Stimulated activated naive CD8-positive, alpha-beta T cell treated with anti-CD3 and anti-CD28 coated beads, Interleukin-15, Interleukin-2, amounts not matched to agents 100 ng/mL and 50 ng/mL, for 24 hours (primary cell): Measurements from ENCODE around the gene ACOX3.

Source experiments
- H3K27ac Mint-ChIP-seq: one replicate; pipeline ENCODE4 v1.8.0; 2021; ENCODE audit warnings: mild to moderate bottlenecking, mixed read lengths
- H3K27me3 Mint-ChIP-seq: one replicate; pipeline ENCODE4 v1.8.0; 2021; ENCODE audit warnings: mixed read lengths
- H3K36me3 Mint-ChIP-seq: one replicate; pipeline ENCODE4 v1.8.0; 2021; ENCODE audit warnings: low read depth, mixed read lengths
- H3K4me1 Mint-ChIP-seq: one replicate; pipeline ENCODE4 v1.8.0; 2021; ENCODE audit warnings: low read depth, mixed read lengths
- H3K4me3 Mint-ChIP-seq: one replicate; pipeline ENCODE4 v1.8.0; 2021; ENCODE audit warnings: mild to moderate bottlenecking, mixed read lengths
- H3K9me3 Mint-ChIP-seq: one replicate; pipeline ENCODE4 v1.8.0; 2021; ENCODE audit warnings: mixed read lengths

ACOX3 gene

DNA sequence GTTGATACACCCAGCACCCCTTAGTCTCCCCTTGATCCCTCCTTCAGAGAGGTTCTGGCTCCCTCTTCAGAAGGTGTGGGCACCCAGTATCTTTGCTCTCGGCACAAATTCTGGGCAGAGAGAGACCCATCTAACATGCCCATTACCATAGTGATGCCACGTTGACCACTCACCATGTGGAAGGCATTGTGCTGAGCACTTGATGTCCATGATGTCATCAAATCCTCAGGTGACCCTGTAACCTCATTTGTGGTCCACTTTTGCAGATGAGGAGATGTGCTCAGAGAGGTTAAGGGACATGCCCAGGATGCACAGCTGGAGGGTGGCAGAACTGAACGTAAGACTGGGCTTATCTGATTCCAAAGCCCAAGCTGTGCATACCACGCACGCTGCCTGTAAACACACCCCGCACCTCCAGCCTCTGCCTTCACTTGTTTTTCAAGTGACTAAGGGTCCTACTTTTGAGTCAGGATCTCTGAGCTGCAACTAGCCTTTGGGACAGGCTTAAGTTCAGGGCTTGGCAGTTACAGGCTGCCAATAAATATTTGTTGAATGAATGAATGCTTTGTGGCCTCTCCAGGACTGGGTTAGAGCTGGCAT lies 115.8 kb downstream of the ACOX3 start:
- Mint-ChIP-seq H3K9me3 (no peaks in the 10 kb centered on the region), H3K4me1 (no peaks in the 10 kb centered on the region), H3K27me3 (no peaks in the 10 kb centered on the region), H3K27ac (no peak overlapping the region), H3K36me3 (no peaks in the 10 kb centered on the region), H3K4me3 (no peak overlapping the region)

DNA sequence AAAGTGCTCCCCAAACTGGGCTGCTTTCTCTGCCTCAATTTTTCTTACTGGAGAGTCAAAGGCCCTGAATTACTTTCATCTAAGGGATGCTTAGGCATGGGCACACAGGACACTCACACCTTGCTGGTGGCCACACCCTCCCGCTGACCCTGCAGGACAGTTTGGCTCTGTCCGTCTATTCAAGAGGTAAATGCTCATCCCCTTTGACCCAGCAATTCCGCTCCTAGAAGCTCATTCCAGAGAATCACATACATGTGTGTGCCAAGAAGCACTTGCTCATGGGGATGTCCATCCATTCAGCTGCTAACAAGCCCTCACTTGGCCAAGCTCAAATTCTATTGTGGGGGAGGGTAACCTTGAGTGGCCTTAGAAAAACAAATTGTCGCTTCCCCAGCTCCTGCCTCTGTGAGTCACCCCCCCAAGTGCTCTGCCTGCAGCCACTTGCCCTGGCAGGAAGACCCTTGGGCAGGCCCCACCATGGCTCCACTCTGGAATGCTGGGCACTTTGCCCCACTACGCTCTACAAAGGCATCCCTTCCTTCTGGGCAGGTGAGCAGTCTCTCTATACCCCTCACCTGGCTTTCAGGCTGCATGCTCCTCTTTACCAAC lies 116.5 kb downstream of the ACOX3 start:
- H3K9me3 Mint-ChIP-seq = no peaks in the 10 kb centered on the region
- H3K4me3 Mint-ChIP-seq = no peak overlapping the region
- H3K36me3 Mint-ChIP-seq = no peaks in the 10 kb centered on the region
- H3K27ac Mint-ChIP-seq = no peak overlapping the region
- H3K4me1 Mint-ChIP-seq = no peaks in the 10 kb centered on the region
- no peaks in the 10 kb centered on the region for H3K27me3 Mint-ChIP-seq

DNA sequence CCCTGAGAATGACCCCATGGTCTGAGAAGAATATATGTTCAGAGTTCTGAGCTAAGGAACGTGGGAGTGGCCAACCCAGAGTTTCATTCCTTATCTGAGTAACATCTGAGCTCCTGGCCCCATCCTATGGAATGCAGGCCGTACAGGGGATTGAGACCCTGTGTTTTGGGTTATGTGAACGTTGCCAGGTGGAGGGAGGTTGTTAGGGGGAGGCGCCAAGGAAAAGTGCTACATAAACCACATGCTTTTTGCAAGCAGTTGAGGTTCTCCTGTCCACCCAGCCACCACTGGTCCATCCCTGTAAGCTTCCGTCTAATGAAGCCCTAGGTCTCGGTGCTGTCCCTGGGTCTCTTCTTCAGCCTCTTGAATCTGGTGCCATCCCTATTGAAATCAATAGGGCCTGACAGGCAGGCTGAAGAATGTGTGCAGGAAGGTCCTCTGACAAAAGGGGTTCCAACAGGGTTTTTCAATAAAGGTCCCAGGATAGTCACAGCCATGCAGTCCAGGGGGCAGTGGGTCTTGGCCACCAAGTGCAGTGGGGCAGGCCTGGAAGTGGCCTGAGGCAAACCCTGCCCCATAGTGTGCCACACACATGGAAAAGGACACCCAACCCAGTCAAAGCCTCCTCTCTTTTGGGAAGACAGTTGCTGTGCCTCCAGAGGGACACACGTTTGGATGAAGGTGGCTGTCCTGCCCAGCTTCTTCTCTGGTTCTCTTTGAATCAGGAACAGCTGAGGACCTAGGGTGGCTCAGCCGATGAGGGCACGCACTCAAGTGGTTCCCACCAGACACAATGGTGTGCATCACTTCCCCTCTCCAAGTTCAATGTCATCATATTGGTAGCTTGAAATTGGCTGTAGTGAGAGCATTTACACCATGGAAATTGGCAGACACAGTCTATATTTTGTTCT lies 117.5 kb downstream of the ACOX3 start:
- no peak overlapping the region for H3K27ac Mint-ChIP-seq
- no peaks in the 10 kb centered on the region for H3K4me1 Mint-ChIP-seq
- H3K27me3 Mint-ChIP-seq = no peaks in the 10 kb centered on the region
- no peaks in the 10 kb centered on the region for H3K36me3 Mint-ChIP-seq
- H3K9me3 Mint-ChIP-seq = no peaks in the 10 kb centered on the region
- no peak overlapping the region for H3K4me3 Mint-ChIP-seq

DNA sequence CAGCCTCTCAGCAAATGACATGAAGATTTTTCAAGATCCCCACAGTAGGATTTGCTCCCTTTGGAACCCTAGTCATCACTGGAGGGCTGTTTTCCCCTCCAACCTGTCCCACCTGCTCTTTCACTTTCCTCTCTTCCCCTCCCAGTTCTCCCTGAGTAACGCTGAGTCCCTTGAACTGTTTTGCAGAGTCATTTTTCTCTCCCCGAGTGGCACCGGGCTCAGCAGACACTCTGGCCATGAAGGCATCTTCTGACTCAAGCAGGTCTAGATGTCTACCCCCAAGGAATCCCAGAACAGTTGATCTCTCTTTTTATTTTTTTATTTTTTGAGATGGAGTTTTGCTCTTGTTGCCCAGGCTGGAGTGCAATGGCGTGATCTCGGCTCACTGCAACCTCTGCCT lies 118.8 kb downstream of the ACOX3 start:
- H3K9me3 Mint-ChIP-seq = no peaks in the 10 kb centered on the region
- no peak overlapping the region for H3K4me3 Mint-ChIP-seq
- no peaks in the 10 kb centered on the region for H3K36me3 Mint-ChIP-seq
- no peaks in the 10 kb centered on the region for H3K4me1 Mint-ChIP-seq
- H3K27ac Mint-ChIP-seq = no peak overlapping the region
- H3K27me3 Mint-ChIP-seq = no peaks in the 10 kb centered on the region

DNA sequence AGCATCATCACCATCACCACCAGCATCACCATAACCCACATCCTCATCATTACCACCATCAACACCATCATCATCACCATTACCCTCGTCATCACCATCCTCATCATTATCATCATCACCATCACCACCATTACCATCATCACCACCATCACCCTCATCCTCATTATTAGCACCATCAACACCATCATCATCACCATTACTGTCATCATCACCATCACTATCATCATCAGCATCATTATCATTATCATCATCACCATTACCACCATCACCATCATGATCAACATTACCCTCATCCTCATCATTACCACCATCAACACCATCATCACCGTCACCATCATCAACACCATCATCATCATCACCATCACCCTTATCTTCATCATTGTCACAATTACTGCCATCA lies 119.3 kb downstream of the ACOX3 start:
- no peak overlapping the region for H3K4me3 Mint-ChIP-seq
- H3K27me3 Mint-ChIP-seq = no peaks in the 10 kb centered on the region
- no peak overlapping the region for H3K27ac Mint-ChIP-seq
- H3K36me3 Mint-ChIP-seq = no peaks in the 10 kb centered on the region
- no peaks in the 10 kb centered on the region for H3K9me3 Mint-ChIP-seq
- no peaks in the 10 kb centered on the region for H3K4me1 Mint-ChIP-seq

DNA sequence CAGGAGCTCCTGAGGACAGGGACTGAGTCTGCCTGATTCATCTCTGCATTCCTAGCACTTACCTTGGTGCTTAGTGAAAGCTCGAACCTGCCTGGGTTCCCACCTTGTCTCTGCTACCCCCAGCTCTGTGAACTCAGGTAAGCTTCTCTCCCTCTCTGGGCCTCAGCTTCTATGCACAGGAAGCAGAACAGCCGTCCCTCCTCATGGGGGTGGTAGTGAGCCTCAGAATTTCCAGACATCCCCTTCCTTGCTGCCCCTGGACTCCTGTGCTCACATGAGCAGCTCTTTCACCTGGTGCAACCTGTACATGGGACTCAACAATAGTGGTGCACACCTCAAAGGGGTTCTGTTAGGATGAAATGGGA lies 120.2 kb downstream of the ACOX3 start:
- H3K27me3 Mint-ChIP-seq = no peaks in the 10 kb centered on the region
- H3K4me1 Mint-ChIP-seq = no peaks in the 10 kb centered on the region
- H3K4me3 Mint-ChIP-seq = no peak overlapping the region
- no peaks in the 10 kb centered on the region for H3K36me3 Mint-ChIP-seq
- H3K27ac Mint-ChIP-seq = no peak overlapping the region
- no peaks in the 10 kb centered on the region for H3K9me3 Mint-ChIP-seq

DNA sequence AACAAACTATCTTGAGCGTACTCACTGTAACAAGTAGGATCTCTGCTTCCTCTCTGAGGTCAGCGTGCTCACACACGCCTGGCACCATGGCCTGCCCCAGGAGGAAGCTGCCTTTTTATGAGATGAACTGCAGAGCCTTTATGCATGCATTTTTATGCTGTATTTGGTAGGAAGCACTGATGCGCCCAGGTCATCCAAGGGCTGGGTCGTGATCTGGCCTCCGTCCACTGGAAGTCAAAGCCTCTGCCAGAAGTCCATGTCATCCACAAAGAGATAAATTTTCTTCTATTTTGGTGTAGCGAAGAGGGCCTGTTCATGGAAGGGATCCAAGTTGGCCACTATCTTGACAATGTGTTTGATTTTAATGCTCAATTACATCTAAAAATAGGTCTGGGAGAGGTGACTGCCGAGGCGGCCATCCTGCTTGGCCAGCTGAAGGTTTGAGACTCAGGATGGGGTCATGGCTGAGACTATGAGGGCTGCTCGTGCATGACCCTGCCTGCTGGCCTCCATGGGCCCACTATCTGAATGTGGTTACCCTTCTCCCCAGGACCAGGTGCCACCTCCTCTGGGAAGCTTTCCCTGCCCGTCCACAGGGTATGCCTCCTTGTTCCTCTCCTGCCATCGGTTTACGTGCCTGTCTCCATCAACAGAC lies 120.7 kb downstream of the ACOX3 start:
- Mint-ChIP-seq H3K27me3 (no peaks in the 10 kb centered on the region), H3K27ac (no peak overlapping the region), H3K4me1 (no peaks in the 10 kb centered on the region), H3K4me3 (no peak overlapping the region), H3K36me3 (no peaks in the 10 kb centered on the region), H3K9me3 (no peaks in the 10 kb centered on the region)

DNA sequence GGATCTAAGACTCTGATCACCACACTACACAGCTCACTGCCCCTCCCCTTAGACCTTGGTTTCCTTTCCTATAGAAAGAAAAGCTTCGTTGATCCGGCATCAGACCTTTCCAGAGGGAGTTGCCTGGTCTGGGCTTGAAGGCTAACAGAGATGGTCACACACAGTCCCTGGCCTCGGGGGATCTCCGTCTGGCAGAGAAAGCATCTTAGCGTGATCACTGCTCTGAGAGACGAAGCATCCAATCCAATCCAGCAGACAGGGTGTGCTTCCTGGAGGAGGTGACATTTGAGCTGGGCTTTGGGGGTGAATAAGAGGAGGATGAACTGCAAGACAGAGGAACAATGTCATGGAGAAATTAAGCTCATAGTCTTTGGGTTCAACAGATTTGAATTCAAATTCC lies 121.5 kb downstream of the ACOX3 start:
- H3K27ac Mint-ChIP-seq = no peak overlapping the region
- H3K36me3 Mint-ChIP-seq = no peaks in the 10 kb centered on the region
- no peaks in the 10 kb centered on the region for H3K4me1 Mint-ChIP-seq
- no peaks in the 10 kb centered on the region for H3K27me3 Mint-ChIP-seq
- no peak overlapping the region for H3K4me3 Mint-ChIP-seq
- no peaks in the 10 kb centered on the region for H3K9me3 Mint-ChIP-seq

DNA sequence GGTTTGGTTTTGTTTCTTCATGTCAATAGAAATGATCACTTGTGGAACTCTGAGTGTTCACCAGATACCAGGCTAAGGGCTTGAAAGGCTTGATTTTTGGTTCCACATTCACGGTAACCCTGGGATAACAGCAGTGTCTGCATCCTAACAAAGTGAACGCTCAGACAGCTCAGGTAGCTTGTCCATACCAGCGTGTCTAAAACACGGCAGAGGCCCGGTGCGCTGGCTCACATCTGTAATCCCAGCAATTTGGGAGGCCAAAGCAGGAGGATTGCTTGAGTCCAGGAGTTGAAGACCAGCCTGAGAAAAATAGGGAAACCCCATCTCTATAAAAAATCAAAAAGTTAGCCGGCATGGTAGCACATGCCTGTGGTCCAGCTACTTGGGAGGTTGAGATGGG lies 122.0 kb downstream of the ACOX3 start:
- Mint-ChIP-seq H3K27ac (no peak overlapping the region), H3K4me1 (no peaks in the 10 kb centered on the region), H3K27me3 (peaks cover 3% of the 10 kb centered on the region), H3K9me3 (peaks cover 3% of the 10 kb centered on the region), H3K36me3 (no peaks in the 10 kb centered on the region), H3K4me3 (no peak overlapping the region)

DNA sequence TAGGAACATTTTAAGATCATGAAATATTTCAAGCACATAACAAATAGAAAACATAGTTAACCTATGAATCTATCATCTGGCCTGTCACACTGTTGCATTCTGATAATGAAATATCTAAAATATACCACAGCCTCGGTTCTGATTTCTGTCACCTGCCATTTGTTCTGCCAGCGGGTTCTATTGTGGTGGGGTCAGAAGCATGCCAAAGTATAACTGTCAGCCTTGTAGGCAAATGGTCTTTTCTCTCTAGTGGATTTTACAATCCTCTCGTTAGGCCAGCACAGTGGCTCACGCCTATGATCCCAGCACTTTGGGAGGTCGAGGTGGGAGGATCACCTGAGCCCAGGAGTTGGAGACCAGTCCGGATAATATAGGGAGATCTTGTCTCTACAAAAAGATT lies 123.0 kb downstream of the ACOX3 start:
- Mint-ChIP-seq H3K27ac (no peak overlapping the region), H3K9me3 (peaks cover 3% of the 10 kb centered on the region), H3K27me3 (peaks cover 3% of the 10 kb centered on the region), H3K4me3 (no peak overlapping the region), H3K4me1 (no peaks in the 10 kb centered on the region), H3K36me3 (no peaks in the 10 kb centered on the region)

DNA sequence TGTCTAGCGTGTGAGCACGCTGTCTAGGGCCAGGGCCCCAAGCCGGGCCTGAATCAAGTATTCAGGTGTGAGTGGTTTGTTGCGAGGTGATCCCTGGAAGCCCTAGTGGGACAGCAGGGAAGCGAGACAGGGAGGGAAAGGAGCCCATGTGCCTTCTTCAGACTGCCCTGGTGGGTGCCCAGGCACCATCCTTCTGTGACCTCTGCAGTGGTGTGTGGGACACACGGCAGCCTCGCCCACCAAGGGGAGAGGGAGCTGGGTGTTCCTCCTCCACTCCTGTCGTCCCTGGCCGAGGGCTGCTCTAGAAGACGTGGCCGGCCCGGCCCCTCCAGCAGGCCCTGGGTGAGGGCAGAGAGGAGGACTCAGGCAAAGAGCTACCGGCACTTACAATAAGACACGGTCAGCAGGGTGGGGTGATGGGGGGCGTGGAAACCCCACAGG lies 123.6 kb downstream of the ACOX3 start:
- Mint-ChIP-seq H3K27me3 (peaks cover 3% of the 10 kb centered on the region), H3K9me3 (peaks cover 3% of the 10 kb centered on the region), H3K4me3 (no peak overlapping the region)

More for the DNA sequence above, 123.6 kb downstream of the ACOX3 start:
- no peaks in the 10 kb centered on the region for H3K4me1 Mint-ChIP-seq
- no peak overlapping the region for H3K27ac Mint-ChIP-seq
- no peaks in the 10 kb centered on the region for H3K36me3 Mint-ChIP-seq
